ENCODE results near the gene GRAP.

GRCh38 chr17:18985475-18985874 lies 61.3 kb downstream of the GRAP start:
- no peak for TF ChIP-seq CTCF (IDR thresholded peaks at IDR 0.05)
- no peak for TF ChIP-seq POLR2A (IDR thresholded peaks at IDR 0.05)

Measured in body of pancreas (tissue), 4 donors.